GM18907 (cell line): ENCODE results near the gene KRT74.

Source experiments
- ATAC-seq: cut with Tn5 transposase; IDR thresholded peaks from one replicate; pipeline ENCODE4 v1.9.1; 2021; ENCODE audit warnings: mild to moderate bottlenecking, moderate library complexity; ENCODE audit not compliant: unreplicated experiment

KRT74 gene

GRCh38 chr12:52522346-52523011 is 51.2 kb downstream of the KRT74 start:
- ATAC-seq, result no peak

DNA sequence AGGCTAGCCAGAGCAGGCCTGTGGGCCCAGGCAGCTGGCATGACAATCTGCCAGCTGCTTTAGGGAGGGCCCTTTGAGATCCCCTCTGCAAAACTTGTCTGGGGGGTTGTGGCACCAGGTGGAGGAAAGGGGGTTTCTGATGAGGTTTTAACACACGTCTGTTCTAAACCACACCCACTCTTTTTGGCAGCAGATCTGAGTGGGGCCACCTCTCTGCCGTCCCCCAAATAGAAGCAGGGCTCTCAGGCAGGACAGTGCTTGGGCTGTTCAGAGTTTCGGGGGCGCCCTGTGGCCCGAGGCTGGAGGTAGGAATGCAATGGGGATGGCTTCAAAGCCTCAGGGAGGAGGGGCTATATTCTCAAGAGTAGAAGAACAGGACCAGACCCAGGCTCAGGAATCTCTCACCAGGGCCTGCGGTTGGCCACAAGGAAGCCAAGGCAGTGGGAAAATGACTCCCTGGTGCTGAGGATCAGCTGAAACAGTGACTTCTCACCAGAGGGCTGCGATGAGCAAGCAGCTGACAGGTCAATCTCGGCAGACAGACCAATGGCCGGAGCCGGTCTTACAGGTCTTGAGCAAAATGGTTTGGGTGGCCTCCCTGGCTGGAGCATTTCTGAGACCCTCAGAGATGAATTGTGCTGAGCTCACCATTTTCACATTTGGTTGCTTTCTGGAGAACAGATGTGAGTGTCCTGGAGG is 51.9 kb downstream of the KRT74 start:
- no peak for ATAC-seq

DNA sequence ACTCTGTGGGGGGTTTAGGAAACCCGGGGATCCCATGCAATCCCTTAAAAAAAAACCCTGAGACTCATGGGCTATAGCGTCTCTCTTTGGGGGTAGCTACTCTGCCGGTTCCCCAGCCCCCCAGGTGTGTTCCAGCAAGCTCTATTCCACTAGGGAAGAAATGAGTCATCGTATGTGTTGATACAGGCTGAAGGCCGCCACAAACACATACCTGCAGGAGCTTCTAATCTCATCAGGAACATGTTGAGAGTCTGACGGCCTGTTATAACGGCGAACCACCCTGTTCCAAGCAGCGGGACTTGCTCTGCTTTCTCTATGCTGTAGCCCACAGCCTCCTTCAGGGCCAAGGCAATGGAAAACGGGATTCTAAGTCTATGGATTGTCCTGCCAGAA is 52.5 kb downstream of the KRT74 start:
- ATAC-seq, result no peak

GRCh38 chr12:52519826-52520662 is 53.6 kb downstream of the KRT74 start, which contains the start of gene KRT5:
KRT5 (minus strand) TSS chr12:52520394; CDS start chr12:52520296, 98 bp downstream.
- ATAC-seq, result no peak

- no peak for ATAC-seq
Observed at GRCh38 chr12:52519387-52519703, 54.3 kb downstream of the KRT74 start.

- ATAC-seq, result no peak
Observed at GRCh38 chr12:52518574-52519386, 54.9 kb downstream of the KRT74 start.

GRCh38 chr12:52517888-52518287 is 55.8 kb downstream of the KRT74 start:
- no peak for ATAC-seq

GRCh38 chr12:52517005-52517835 is 56.4 kb downstream of the KRT74 start:
- no peak for ATAC-seq

DNA sequence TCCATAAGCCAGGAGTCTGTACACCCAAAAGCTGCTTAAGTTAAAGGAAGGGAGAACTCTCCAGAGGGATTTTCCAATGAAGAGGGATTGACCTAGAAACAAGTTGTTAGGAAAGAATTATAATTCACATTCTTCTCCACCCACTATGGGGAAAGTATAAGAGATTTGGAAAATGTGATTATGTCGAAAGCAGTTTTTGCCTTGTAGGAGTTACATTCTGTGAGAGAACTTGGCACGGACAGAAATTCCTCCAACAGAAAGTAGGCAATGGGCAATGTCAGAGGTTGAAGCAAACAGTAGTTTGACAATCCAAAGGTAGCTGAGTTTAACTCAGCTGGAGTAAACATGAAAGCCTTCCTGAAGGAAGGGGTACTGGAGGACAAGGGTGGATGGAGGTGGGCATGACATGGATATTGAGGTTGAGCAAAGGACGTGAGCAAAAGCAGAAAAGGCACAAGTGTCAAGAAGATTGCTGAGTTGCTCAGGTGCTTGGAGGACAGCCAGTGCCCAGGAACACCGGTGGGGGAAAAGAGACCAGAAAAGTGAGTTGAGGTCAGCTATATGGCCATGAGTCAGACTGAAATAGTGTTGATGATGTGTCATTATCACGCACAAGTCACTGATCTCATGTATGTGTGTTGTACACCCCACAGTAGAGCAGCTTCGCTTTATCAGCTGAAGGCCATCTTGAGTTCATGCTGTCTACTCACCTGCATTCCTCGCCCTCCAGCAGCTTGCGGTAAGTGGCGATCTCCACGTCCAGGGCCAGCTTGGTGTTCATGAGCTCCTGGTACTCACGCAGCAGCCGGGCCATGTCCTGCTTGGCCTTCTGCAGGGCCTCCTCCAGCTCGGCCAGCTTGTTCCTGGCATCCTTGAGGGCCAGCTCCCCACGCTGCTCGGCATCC is 57.5 kb downstream of the KRT74 start:
- ATAC-seq, result no peak
